Ishikawa (cell line): Measurements from ENCODE around the gene GXYLT1.

Experiments
- CEBPB ChIP-seq: IDR thresholded peaks from 2 replicates; pipeline ENCODE4 v1.6.1; 2012
- CREB1 ChIP-seq: IDR thresholded peaks from 2 replicates; pipeline ENCODE4 v1.6.1; 2012; ENCODE audit warnings: low read depth
- EGR1 ChIP-seq: IDR thresholded peaks from 2 replicates; pipeline ENCODE4 v1.6.1; 2012
- EP300 ChIP-seq: IDR thresholded peaks from 2 replicates; pipeline ENCODE4 v1.6.1; 2012; ENCODE audit warnings: borderline replicate concordance
- MAX ChIP-seq: IDR thresholded peaks from 2 replicates; pipeline ENCODE4 v1.6.1; 2012
- NFIC ChIP-seq: IDR thresholded peaks from 2 replicates; pipeline ENCODE4 v1.6.1; 2012
- RAD21 ChIP-seq: IDR thresholded peaks from 2 replicates; pipeline ENCODE4 v1.6.1; 2012; ENCODE audit warnings: low read depth
- REST ChIP-seq: IDR thresholded peaks from 2 replicates; pipeline ENCODE4 v1.6.1; 2012; ENCODE audit warnings: low read depth, mild to moderate bottlenecking
- TAF1 ChIP-seq: IDR thresholded peaks from 2 replicates; pipeline ENCODE4 v1.6.1; 2012; ENCODE audit warnings: low read depth, mild to moderate bottlenecking
- TCF12 ChIP-seq: IDR thresholded peaks from 2 replicates; pipeline ENCODE4 v1.6.1; 2012; ENCODE audit warnings: low read depth
- TEAD4 ChIP-seq: IDR thresholded peaks from 2 replicates; pipeline ENCODE4 v1.6.1; 2012
- USF1 ChIP-seq: IDR thresholded peaks from 2 replicates; pipeline ENCODE4 v1.6.1; 2012
- YY1 ChIP-seq: IDR thresholded peaks from 2 replicates; pipeline ENCODE4 v1.6.1; 2012; ENCODE audit warnings: low read depth
- ZBTB7A ChIP-seq: IDR thresholded peaks from 2 replicates; pipeline ENCODE4 v1.6.1; 2012; ENCODE audit warnings: low read depth

- TF ChIP-seq TAF1 (no peak), CREB1 (no peak), EP300 (no peak), REST (no peak), MAX (no peak), YY1 (no peak), USF1 (no peak), CEBPB (no peak), ZBTB7A (no peak), TCF12 (no peak), TEAD4 (no peak), NFIC (no peak), EGR1 (no peak), RAD21 (peak; percentile 33; the same call in 1 of the 2 replicates)
Measured at GRCh38 chr12:42104087-42104486, 40.6 kb downstream of the GXYLT1 start.
